B cell (primary cell): ENCODE measurements around the gene RAPGEF1.

ENCODE experiments used
- EZH2 ChIP-seq: IDR thresholded peaks from 2 replicates; pipeline ENCODE4 v1.6.1; 2012; ENCODE audit warnings: borderline replicate concordance, low read depth, mild to moderate bottlenecking, moderate library complexity, low read length; ENCODE audit not compliant: insufficient read depth, poor library complexity, severe bottlenecking
- TF ChIP-seq, protein P1 (sequence below): fragments of 200-600 bp; IDR thresholded peaks from one replicate; pipeline ENCODE4 v1.8.0; 2022; ENCODE audit warnings: antibody characterized with exemption, mild to moderate bottlenecking

GRCh38 chr9:131674425-131675421, 65.2 kb downstream of the RAPGEF1 start:
- TF ChIP-seq EZH2, result no peak
- TF ChIP-seq, protein P1, sequence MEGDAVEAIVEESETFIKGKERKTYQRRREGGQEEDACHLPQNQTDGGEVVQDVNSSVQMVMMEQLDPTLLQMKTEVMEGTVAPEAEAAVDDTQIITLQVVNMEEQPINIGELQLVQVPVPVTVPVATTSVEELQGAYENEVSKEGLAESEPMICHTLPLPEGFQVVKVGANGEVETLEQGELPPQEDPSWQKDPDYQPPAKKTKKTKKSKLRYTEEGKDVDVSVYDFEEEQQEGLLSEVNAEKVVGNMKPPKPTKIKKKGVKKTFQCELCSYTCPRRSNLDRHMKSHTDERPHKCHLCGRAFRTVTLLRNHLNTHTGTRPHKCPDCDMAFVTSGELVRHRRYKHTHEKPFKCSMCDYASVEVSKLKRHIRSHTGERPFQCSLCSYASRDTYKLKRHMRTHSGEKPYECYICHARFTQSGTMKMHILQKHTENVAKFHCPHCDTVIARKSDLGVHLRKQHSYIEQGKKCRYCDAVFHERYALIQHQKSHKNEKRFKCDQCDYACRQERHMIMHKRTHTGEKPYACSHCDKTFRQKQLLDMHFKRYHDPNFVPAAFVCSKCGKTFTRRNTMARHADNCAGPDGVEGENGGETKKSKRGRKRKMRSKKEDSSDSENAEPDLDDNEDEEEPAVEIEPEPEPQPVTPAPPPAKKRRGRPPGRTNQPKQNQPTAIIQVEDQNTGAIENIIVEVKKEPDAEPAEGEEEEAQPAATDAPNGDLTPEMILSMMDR, result no peak
